PC-3 (cell line): ENCODE measurements around the gene STRN3.

Experiments used
- EZH2 ChIP-seq: fragments of 300-600 bp; sonication (generic); IDR thresholded peaks from one replicate; pipeline ENCODE4 v1.6.1; 2017; ENCODE audit warnings: antibody characterized with exemption, mild to moderate bottlenecking, low read length; ENCODE audit not compliant: unreplicated experiment
- TF ChIP-seq, protein P1 (sequence below): fragments of 300-600 bp; sonication (generic); conservative IDR thresholded peaks from 2 replicates; pipeline ENCODE4 v1.5.1; 2017; ENCODE audit warnings: antibody characterized with exemption, low read depth, mild to moderate bottlenecking, low read length

- TF ChIP-seq, protein P1, sequence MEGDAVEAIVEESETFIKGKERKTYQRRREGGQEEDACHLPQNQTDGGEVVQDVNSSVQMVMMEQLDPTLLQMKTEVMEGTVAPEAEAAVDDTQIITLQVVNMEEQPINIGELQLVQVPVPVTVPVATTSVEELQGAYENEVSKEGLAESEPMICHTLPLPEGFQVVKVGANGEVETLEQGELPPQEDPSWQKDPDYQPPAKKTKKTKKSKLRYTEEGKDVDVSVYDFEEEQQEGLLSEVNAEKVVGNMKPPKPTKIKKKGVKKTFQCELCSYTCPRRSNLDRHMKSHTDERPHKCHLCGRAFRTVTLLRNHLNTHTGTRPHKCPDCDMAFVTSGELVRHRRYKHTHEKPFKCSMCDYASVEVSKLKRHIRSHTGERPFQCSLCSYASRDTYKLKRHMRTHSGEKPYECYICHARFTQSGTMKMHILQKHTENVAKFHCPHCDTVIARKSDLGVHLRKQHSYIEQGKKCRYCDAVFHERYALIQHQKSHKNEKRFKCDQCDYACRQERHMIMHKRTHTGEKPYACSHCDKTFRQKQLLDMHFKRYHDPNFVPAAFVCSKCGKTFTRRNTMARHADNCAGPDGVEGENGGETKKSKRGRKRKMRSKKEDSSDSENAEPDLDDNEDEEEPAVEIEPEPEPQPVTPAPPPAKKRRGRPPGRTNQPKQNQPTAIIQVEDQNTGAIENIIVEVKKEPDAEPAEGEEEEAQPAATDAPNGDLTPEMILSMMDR, result no peak
- no peak for TF ChIP-seq EZH2
Measured at GRCh38 chr14:30935445-30935844, 90.7 kb downstream of the STRN3 start.
